ENCODE measurements around the gene LUZP1. TPM values are rescaled to one million over a fixed set of nuclear protein-coding genes. Genes with fewer than 3 reads are reported as not detected.

LUZP1 gene
- total RNA-seq, 2 donors from 2014 or later, result 11.9 to 16.3 TPM

DNA sequence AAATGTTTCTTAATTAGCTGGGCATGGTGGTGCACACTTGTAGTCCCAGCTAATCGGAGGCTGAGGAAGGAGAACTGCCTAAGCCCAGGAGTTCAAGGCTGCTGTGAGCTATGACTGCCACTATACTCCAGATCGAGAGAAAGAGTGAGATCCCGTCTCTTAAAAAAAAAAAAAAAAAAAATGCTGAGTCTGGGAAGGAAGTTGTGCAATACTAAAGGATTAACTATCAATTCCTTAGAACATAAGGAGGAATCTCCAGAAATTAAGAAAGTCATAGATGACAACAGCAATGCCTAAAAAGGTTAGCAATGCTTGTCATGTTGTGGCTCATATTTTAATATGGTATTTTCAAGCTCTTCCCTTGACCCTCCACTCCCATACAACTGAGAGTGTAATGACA, 5.3 kb downstream of the LUZP1 start:
- Mint-ChIP-seq H3K27ac (no peak overlapping the region), H3K4me1 (ENCODE audit: low read depth) (peaks cover 41% of the 10 kb centered on the region), H3K27me3 (ENCODE audit: low read depth) (no peaks in the 10 kb centered on the region), H3K4me3 (no peak overlapping the region), H3K36me3 (ENCODE audit: insufficient read depth in 2 of 2) (peaks cover 1 to 3% of the 10 kb centered on the region in 2 donors), H3K9me3 (no peaks in the 10 kb centered on the region)
- DNase-seq (no peak), ATAC-seq (replicated peaks in 1 of 2) (no peak)

DNA sequence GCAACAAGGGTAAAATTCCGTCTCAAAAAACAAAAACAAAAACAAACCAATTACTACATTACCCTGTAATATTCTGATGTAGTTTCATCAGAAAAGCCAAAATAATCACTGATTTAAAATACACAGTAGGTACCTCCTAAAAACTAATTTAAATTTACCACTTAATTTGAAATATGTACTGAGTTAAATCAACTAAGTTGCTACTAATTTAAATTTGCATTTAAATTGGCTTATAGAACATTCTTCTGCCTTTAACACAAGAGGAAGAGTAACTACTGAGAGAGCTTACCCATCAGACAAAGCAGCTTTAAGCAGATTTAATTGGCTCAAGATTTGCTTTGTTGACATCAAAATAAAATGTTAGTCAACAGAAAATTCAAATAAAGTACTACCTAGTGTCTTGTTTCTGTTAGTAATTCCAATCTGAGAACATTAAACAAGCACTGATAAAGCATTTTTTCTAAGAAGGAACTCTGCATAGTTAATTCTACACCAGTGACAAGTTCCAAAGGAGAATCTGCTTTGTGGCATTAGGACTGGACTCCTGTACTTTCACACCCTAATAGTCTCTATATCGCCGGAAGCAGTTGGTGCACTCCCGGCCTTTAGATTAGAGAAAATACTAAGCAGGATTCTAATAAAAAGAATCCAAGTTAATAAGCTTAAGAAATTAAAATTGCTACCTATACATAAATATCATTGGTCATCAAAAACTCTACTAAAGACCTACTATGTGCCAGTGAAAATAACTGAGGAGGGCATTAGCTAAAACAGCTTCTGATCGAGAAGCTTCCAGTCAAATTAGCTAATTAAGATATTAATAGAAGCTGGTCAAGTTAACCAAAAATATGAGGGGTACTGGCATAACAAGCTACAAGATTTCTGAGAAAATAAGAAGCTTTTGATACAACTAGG, 8.4 kb downstream of the LUZP1 start:
- H3K27ac Mint-ChIP-seq, result no peak overlapping the region
- no peak for ATAC-seq (replicated peaks in 1 of 2)

DNA sequence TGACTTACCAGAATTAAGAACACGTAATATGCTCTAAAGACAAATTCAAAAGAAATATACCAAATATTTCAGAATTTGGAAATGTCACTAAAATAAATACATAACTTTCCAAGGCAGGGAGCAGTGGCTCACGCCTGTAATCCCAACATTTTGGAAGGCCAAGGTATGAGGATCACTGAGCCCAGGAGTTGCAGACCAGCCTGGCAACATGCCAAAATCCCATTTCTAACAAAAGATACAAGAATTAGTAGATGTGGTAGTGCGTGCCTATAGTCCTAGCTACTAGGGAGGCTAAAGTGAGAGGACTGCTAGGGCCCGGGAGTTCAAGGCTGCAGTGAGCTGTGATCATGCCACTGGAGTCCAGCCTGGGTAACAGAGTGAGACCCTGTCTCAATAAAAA, 11.7 kb downstream of the LUZP1 start:
- H3K4me3 Mint-ChIP-seq, result no peak overlapping the region
- H3K27ac Mint-ChIP-seq, result no peak overlapping the region
- H3K36me3 Mint-ChIP-seq (ENCODE audit: insufficient read depth in 2 of 2), result no peaks in the 10 kb centered on the region
- DNase-seq, result no peak
- peaks cover 8% of the 10 kb centered on the region for H3K4me1 Mint-ChIP-seq (ENCODE audit: low read depth)
- H3K27me3 Mint-ChIP-seq (ENCODE audit: low read depth), result no peaks in the 10 kb centered on the region
- ATAC-seq (replicated peaks in 1 of 2), result no peak
- no peaks in the 10 kb centered on the region for H3K9me3 Mint-ChIP-seq

More for the DNA sequence above, 8.4 kb downstream of the LUZP1 start:
- Mint-ChIP-seq H3K27me3 (ENCODE audit: low read depth) (no peaks in the 10 kb centered on the region), H3K4me1 (ENCODE audit: low read depth) (peaks cover 19% of the 10 kb centered on the region), H3K36me3 (ENCODE audit: insufficient read depth in 2 of 2) (no peaks in the 10 kb centered on the region), H3K9me3 (no peaks in the 10 kb centered on the region), H3K4me3 (no peak overlapping the region)
- DNase-seq, result no peak

DNA sequence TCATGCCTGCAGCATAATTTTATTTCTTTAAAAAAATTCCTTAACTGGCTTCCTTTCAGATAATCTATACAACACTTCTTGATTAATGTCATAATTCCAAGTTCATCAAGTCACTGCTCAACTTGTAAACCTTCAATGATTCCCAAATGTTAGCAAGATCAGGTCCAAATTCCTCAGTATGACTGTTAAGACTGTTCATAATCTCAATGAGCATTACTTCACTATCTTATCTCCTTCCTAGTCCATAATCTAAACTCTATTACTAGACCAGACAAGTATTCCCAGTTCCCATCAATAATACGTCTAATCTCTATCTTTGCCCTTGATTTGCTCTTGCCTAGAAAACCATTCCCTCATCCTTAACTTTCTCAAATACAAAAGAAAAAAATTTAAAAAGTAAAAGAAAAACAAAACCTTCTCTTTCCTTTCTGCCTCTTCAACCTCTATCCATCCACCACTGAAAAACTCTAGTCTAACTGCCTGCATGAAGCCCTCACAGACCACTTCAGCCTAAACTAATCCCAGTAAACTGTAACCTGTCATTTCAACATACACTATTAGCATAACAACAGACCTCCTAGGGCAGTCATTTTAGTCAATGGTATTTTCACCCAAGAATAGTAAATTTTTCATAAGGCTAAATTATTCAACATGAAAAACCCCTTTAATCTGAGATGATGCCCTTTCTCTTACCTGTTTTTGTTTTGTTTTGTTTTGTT, 15.5 kb downstream of the LUZP1 start:
- no peaks in the 10 kb centered on the region for H3K36me3 Mint-ChIP-seq (ENCODE audit: insufficient read depth in 2 of 2)
- ATAC-seq (replicated peaks in 1 of 2) (no peak), DNase-seq (no peak)
- H3K27ac Mint-ChIP-seq, result peak overlapping the region; percentile 59
- H3K27me3 Mint-ChIP-seq (ENCODE audit: low read depth), result no peaks in the 10 kb centered on the region
- H3K9me3 Mint-ChIP-seq, result no peaks in the 10 kb centered on the region
- H3K4me3 Mint-ChIP-seq, result no peak overlapping the region
- H3K4me1 Mint-ChIP-seq (ENCODE audit: low read depth), result peaks cover 17% of the 10 kb centered on the region

DNA sequence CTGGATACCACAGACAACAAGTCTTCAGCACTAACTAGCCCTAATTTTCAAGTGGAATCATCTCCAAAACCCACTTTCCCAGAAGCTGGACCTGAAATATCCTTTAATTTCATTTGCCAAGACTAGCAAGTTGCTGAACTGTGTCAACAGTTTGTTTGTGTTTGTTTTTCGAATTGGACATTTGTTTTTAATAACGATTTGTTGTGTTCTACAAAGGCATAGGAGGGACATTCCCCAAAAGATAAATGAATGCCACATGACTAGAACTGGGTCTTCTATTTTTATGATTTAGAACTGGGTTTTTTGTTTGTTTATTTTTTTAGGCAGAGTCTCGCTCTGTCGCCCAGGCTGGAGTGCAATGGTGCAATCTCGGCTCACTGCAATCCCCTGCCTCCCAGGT, 17.9 kb downstream of the LUZP1 start:
- Mint-ChIP-seq H3K27me3 (ENCODE audit: low read depth) (no peaks in the 10 kb centered on the region), H3K4me1 (ENCODE audit: low read depth) (peaks cover 23% of the 10 kb centered on the region), H3K27ac (no peak overlapping the region), H3K36me3 (ENCODE audit: insufficient read depth in 2 of 2) (no peaks in the 10 kb centered on the region), H3K9me3 (no peaks in the 10 kb centered on the region), H3K4me3 (no peak overlapping the region)
- DNase-seq, result no peak
- no peak for ATAC-seq (replicated peaks in 1 of 2)

DNA sequence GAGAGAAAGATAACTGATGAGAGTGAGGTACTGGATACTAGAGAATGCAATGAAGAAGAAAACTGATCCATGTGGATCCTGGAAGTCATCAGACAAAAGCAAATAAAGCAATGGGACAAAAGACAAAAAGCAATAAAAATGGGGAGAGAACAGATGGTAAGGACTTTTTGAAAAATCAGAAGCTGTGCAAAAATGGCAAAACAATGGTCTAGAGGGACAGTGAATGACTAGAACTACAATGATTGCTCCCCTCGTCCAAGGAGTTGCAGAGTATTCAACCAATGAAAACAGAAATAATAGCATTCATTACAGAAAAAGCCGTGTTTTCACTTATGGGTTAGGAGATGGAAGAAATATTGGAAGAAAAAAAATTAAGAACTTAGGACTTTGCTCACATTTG, 18.5 kb downstream of the LUZP1 start:
- no peak for ATAC-seq (replicated peaks in 1 of 2)
- no peak overlapping the region for H3K4me3 Mint-ChIP-seq
- H3K4me1 Mint-ChIP-seq (ENCODE audit: low read depth), result peaks cover 23% of the 10 kb centered on the region
- H3K36me3 Mint-ChIP-seq (ENCODE audit: insufficient read depth in 2 of 2), result no peaks in the 10 kb centered on the region
- DNase-seq, result no peak
- no peaks in the 10 kb centered on the region for H3K9me3 Mint-ChIP-seq
- H3K27me3 Mint-ChIP-seq (ENCODE audit: low read depth), result no peaks in the 10 kb centered on the region
- H3K27ac Mint-ChIP-seq, result no peak overlapping the region

DNA sequence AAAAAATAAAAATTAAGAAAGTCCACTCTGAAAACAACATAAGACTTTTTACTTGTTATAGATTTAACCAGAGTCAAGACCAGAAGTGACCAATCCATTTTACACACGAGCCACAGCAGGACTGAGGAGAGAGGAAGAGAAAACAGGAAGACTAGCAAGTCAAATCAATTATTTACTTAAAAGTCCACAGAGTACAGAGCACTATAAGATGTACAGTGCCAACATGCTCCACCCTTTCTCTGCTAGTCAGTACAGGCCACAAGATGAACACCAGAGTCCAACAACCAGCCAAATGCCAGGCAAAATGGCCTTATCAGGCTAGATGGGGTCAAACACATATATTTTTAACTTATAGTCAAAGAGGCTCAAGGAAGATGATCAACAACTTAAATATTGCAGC, 19.5 kb downstream of the LUZP1 start:
- Mint-ChIP-seq H3K27ac (peak overlapping the region; percentile 83), H3K36me3 (ENCODE audit: insufficient read depth in 2 of 2) (no peaks in the 10 kb centered on the region), H3K9me3 (no peaks in the 10 kb centered on the region), H3K4me1 (ENCODE audit: low read depth) (peaks cover 23% of the 10 kb centered on the region), H3K27me3 (ENCODE audit: low read depth) (no peaks in the 10 kb centered on the region), H3K4me3 (no peak overlapping the region)
- ATAC-seq (replicated peaks in 1 of 2), result no peak
- DNase-seq, result no peak

DNA sequence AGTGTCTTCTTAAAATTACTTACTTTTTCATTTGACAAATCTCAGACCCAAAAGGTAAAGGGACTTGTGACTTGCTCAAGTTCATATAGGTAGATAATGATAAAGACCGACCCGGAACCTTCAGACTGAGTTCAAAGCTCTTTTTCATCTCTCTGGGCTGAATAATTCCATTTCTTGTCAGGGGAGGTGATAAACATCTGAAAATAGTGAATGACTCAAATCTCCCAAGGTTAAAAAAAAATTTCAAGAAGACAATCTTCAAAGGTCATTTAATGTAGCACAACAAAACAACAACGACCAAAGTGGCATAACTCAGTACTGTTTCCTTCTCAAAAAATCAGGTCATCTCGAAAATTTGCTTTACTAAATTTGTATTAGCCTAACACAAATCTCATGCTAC, 20.6 kb downstream of the LUZP1 start:
- Mint-ChIP-seq H3K27ac (peak overlapping the region; percentile 93), H3K27me3 (ENCODE audit: low read depth) (no peaks in the 10 kb centered on the region), H3K36me3 (ENCODE audit: insufficient read depth in 2 of 2) (no peaks in the 10 kb centered on the region), H3K4me3 (peak overlapping the region; percentile 59 to 82), H3K4me1 (ENCODE audit: low read depth) (peaks cover 23% of the 10 kb centered on the region), H3K9me3 (no peaks in the 10 kb centered on the region)
- DNase-seq (no peak), ATAC-seq (replicated peaks in 1 of 2) (peak; percentile 93 to 94)

DNA sequence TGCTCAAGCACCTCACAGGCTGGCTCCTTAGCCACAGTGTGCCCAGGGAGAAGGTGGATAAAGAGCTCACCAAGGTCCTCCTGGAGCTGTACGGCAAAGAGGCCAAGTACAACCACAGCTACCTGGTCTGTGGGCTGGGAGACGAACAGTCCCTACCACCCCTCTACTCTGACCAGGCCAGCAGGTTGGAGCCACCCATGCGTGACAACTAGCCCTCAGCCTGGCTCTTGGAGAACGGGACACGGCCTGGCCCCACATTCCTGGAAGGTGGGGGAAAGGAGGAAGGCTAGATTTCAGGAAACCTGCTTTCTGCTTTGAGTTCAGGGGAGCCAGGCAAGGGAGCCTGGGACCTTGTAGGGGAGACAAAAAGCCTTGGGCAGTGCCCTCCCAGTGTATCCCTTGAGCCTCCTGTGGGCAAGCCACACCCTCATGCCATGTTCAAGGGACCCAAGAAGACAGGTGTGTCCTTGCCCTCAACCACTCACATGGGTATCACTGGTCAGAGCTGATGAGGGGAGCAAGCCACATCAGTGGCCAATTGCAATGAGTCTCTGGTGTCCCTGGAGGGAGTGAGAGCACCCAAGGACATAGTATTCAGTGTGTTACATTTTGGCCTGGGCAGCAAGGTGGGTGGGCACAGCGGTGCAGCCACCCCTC, 27.6 kb downstream of the LUZP1 start:
- Mint-ChIP-seq H3K27me3 (ENCODE audit: low read depth) (no peaks in the 10 kb centered on the region), H3K4me1 (ENCODE audit: low read depth) (no peaks in the 10 kb centered on the region), H3K27ac (no peak overlapping the region), H3K36me3 (ENCODE audit: insufficient read depth in 2 of 2) (no peaks in the 10 kb centered on the region), H3K9me3 (no peaks in the 10 kb centered on the region), H3K4me3 (no peak overlapping the region)
- DNase-seq (no peak), ATAC-seq (replicated peaks in 1 of 2) (no peak)

DNA sequence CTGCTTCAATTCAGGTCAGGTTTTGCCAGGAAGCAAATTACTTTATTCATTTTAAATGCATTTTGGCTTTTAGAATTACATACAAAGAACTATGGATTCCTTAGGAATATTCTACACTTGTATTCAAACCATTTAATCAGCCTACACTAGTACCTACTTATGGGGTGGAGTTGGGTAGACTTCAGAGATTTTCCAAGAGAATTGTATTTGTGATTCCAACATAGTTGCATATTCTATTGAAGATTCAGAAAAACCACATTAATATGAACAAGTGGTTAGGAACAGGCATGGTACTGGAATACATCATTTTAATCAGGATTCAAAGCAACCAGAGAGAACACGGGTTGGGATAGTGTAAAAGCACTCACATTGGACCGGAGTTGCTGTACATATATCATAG, 33.4 kb downstream of the LUZP1 start:
- Mint-ChIP-seq H3K4me1 (ENCODE audit: low read depth) (peaks cover 12% of the 10 kb centered on the region), H3K27ac (no peak overlapping the region), H3K36me3 (ENCODE audit: insufficient read depth in 2 of 2) (peaks cover 2% of the 10 kb centered on the region in 2 donors), H3K9me3 (peaks cover 0 to 1% of the 10 kb centered on the region in 2 donors), H3K27me3 (ENCODE audit: low read depth) (no peaks in the 10 kb centered on the region), H3K4me3 (no peak overlapping the region)
- ATAC-seq (replicated peaks in 1 of 2) (no peak), DNase-seq (no peak)

DNA sequence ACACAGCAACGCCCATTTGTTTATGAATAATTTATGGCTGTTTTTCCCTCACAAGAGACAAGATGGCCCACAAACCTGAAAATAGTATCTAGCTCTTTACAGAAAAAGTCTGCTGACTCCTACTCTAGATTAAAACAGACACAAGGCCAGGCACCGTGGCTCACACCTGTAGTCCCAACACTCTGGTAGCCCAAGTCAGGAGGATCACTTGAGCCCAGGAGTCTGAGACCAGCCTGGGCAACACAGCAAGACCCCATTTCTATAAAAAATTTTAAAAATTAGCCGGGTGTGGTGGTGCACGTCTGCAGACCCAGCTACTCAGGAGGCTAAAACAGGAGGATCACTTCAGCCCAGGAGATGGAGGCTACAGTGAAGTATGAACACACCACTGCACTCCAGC, 34.6 kb downstream of the LUZP1 start:
- Mint-ChIP-seq H3K27me3 (ENCODE audit: low read depth) (no peaks in the 10 kb centered on the region), H3K4me1 (ENCODE audit: low read depth) (peaks cover 12% of the 10 kb centered on the region), H3K9me3 (peaks cover 0 to 1% of the 10 kb centered on the region in 2 donors), H3K4me3 (no peak overlapping the region), H3K27ac (no peak overlapping the region), H3K36me3 (ENCODE audit: insufficient read depth in 2 of 2) (peaks cover 2% of the 10 kb centered on the region in 2 donors)
- DNase-seq (no peak), ATAC-seq (replicated peaks in 1 of 2) (no peak)

DNA sequence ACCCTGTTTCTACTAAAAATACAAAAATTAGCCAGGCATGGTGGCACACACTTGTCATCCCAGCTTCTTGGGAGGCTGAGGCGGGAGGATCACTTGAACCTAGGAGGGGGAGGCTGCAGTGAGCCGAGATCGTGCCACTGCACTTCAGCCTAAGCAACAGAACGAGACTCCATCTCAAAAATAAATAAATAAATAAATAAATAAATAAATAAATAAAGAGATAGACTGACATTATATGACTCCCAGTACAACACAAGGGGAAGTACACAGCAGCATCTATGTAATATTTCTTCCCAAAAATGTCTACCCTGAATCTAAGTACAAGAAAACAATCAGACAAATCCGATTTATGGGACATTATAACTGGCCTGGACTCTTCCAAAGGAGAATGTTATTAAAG, 35.1 kb downstream of the LUZP1 start:
- peaks cover 2% of the 10 kb centered on the region in 2 donors for H3K36me3 Mint-ChIP-seq (ENCODE audit: insufficient read depth in 2 of 2)
- no peak overlapping the region for H3K4me3 Mint-ChIP-seq
- no peak overlapping the region for H3K27ac Mint-ChIP-seq
- peaks cover 0 to 1% of the 10 kb centered on the region in 2 donors for H3K9me3 Mint-ChIP-seq
- peaks cover 12% of the 10 kb centered on the region for H3K4me1 Mint-ChIP-seq (ENCODE audit: low read depth)
- DNase-seq (no peak), ATAC-seq (replicated peaks in 1 of 2) (no peak)
- H3K27me3 Mint-ChIP-seq (ENCODE audit: low read depth), result no peaks in the 10 kb centered on the region

DNA sequence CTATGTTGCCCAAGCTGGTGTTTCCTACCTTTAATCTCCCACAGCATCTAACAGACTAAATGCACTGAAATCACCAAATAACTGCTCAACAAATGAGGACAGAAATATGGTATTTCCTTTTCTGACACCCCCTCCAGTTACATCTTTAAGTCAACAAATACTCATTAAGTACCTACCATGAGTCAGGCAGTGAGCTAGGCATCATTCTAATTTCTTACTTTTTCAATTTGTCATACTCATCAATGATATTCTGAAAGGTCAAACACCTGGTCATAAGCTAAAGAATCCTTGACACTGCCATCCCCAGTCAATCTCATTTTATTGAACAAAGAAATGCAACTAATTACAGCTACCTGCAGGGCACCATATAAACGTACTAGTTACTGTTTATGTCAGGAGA, 36.6 kb downstream of the LUZP1 start:
- peaks cover 0 to 1% of the 10 kb centered on the region in 2 donors for H3K9me3 Mint-ChIP-seq
- H3K4me1 Mint-ChIP-seq (ENCODE audit: low read depth), result peaks cover 12% of the 10 kb centered on the region
- no peaks in the 10 kb centered on the region for H3K27me3 Mint-ChIP-seq (ENCODE audit: low read depth)
- ATAC-seq (replicated peaks in 1 of 2) (peak; percentile 45 to 78), DNase-seq (no peak)
- H3K27ac Mint-ChIP-seq, result no peak overlapping the region
- peak overlapping the region in 1 of 2 donors; percentile 6 for H3K4me3 Mint-ChIP-seq
- H3K36me3 Mint-ChIP-seq (ENCODE audit: insufficient read depth in 2 of 2), result peaks cover 2% of the 10 kb centered on the region in 2 donors
